HG03571 (cell line): ENCODE measurements around the gene TIMM23B.
"Not testable (repeated sequence)": the region's sequence is repeated elsewhere in the genome, so short reads cannot be mapped to it uniquely, and the experiment has no call there.

Source experiments
- ATAC-seq: cut with Tn5 transposase; IDR thresholded peaks from one replicate; pipeline ENCODE4 v1.9.1; 2021; ENCODE audit not compliant: unreplicated experiment

The TIMM23B gene

DNA sequence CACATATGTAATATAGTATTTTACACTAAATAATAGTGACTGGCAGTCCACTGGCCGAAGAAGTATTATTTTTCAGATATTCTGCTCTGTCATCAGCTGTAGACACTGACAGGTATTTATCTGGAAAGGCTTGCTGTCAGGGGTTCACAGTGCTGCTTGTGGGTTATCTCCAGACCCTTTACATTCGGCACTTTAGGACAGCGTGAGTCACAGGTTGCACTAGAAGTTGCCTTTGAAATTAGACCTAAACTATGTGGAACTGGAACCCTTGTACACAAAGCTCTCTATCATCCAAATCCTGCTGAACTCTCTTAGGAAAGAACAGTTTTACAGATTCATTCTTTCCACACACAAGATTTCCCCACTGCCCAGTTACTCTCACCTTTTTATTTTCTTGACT is 30.2 kb downstream of the TIMM23B start:
- ATAC-seq: not testable (repeated sequence)

DNA sequence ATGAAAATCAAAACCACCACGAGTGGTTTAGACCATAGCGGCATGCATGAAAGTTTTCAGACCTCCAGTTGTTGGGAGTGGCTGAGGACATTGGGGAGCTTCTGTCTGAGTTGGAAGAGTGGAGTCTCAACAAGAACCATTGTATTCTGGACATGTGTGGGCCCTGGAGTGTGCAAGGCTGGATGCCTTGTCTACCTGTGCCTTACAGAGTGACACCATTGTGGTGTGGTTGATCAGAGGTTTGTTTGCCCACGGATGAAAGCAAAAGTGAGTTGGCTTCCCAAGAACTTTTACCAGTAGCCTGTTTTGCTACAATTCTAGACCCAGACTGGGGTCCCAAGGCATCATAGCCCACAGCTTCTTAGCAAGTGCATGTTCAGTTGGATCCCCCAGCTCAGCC is 35.9 kb downstream of the TIMM23B start:
- not testable (repeated sequence) for ATAC-seq

DNA sequence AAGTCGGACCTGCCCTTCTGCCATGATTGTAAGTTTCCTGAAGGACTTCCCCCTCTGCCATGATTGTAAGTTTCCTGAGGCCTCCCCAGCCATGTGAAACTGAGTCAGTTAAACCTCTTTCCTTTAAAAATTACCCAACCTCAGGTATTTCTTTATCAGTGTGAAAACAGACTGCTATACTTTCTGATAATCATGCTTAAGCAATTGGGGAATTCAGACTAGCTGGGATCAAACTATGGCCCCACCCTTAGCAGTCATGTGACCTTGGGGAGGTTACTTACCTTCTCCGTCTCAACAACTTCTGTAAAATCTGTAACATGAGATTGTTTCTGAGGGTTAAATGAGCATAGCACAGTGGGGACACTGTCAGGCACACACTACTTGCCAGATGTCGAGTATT is 45.4 kb downstream of the TIMM23B start:
- ATAC-seq: not testable (repeated sequence)

DNA sequence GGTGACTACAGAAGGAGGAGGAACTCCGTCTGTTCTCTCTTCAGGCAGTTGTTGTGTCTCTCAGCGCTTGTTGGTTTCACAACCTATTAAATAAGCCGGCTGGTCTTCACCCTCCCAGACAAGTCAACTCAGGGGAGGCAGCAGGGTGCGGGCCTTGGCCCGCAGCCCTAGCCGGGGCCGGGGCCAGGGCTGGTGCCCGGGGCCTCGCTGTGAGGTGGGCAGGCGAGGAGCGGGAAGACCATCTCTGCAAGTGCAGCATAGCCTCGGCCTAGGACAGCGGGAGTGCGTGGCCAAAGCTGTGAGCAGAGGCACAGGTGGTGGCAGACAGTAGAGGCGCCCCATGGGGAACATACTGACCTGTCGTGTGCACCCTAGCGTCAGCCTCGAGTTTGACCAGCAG is 46.5 kb downstream of the TIMM23B start, which contains the start of gene AGAP6:
Gene AGAP6 (plus strand): TSS at position 31 of the 400 bp plus-strand sequence. CDS start 310 bp downstream, at position 341.
- not testable (repeated sequence) for ATAC-seq

DNA sequence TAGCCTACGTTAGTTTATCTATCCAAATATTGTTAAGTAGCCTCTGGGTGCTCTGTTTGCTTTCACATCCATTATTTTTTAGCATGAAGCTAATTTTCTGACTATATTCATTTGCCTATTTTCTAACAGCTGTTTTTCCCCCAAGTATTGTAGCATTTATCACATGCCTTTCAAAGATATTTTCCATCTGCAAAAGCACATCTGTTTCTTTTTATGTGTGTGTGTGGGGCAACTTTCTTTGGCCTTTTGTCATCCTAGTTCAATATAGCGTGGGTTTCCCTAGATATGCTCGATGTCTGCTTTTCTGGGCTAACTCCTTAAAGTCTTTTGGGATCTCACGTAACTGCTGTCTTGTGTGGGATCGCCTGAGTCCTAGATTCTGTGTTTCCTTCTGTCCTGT is 53.5 kb downstream of the TIMM23B start:
- not testable (repeated sequence) for ATAC-seq

DNA sequence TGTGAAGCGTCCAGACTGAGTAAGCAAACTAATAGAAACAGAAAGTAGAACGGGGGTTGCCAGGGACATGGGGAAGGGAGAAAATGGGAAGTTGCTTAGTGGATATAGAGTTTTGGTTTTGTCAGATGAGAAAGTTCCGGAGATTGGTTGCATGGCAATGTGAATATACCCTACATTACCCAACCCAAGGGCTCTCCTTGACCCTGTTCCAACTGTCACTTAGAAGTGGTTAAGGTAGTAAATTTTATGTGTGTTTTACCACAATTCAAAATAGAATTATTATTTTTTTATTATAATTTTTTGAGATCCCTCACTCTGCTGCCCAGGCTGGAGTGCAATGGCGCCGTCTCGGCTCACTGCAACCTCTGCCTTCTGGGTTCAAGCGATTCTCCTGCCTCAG is 72.2 kb downstream of the TIMM23B start:
- not testable (repeated sequence) for ATAC-seq

DNA sequence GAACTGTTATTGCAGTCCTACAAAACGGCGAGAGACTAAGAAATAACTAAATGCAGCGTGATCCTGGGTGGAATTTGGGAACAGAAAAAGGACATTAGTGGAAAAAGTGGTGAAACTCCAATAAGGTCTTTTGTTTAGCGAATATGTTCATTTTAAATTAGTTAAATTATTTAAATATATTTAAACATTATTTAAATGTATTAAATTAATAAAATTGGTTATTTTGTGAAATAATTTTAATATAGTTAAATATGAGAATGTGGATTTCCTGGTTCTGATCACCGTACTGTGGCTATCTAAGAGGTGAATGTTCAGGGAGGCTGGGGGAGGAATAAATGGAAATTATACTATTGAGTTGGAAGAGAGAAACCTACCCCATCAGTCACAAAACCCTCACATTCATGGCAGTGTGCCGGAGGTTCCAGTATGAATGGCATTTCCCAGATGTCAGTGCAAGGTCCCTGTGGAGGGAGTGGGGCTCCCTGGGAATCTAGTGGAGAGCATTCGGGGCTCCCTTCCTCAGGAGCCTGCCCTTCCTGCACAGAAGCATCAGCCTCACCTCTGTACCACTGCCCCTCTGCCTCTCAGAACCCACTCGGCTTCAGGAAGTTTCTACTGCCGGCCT is 73.9 kb downstream of the TIMM23B start:
- ATAC-seq: not testable (repeated sequence)

DNA sequence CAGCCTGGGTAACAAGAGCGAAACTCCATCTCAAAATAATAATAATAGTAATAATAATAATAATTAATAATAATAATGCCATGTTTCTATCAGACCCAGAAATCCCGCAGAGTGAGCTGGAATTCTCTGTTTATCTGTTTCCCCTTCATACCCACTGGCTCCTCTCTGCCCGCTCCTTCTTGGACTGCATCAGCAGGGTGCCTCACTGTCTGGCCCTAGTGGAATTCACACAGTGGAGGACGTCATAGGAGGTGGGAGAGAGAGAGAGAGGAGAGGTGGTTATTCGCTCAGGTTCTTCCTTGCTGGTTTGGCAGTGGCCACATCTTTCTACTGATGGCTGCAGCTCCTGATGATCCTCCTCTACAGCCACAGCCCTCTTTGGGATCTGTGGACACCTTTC is 75.1 kb downstream of the TIMM23B start:
- ATAC-seq: not testable (repeated sequence)

DNA sequence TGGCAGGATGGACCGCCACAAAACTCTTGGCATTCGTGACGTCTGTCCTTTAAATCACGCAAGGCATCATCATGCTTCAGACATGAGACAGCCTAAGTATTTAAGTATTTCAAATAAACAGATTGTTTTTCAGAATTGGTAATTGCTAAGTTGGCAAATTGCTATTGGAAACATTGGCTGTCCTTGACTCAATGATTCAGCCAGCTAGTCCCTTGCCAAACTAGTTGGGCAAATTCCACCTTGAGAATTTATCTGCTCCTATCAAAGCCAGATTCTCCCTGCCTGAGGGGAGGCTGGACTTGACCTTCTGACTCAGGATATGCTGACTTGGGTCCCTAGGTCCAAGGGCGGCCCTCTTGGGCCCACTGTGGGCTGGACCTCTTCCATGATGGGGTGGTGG is 75.8 kb downstream of the TIMM23B start:
- ATAC-seq: not testable (repeated sequence)

DNA sequence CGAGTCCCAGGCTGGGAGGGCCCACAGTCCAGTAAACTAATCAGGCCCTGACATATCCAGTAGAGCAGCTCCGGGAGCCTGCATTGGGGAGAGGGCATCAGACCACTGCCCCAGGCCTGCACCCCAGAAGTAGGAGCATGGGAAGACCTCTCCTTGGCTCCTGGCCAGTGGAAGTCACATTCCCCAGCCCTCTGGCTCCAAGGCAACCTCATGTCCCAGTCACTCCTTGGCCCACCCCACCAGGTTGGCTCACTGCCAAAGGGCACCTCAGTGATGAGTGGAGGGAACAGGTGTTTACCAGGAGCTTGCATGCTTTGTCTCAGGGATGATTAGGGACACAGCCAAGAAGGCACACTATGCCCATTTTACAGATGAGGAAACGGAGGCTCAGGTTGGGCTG is 77.4 kb downstream of the TIMM23B start:
- ATAC-seq: not testable (repeated sequence)

DNA sequence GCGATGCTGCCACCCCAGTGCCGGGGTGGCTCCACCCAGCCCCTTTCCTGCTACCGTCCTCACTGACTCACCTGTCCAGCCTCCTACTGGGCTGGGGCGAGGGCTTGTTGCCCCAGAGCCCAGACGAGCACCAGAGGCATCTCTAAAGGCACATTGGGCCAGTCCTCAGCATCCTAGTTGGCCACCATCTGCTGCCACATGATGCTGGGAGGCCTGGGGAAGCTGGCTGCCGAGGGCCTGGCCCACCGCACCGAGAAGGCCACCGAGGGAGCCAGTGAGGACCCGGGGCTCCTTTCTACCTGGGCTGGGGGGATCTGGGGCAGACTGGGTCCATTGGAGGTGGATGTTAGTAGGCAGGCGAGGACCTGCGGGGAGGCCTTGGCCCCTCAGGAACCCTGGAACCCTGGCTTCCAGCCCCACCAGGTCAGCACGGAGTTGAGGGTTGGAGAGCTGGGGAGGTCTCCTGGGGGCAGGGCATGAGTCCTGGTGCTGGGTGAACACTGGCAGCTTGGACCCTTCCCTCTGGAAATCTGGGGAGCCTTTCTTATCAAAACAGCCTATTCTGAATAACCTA is 78.7 kb downstream of the TIMM23B start:
- not testable (repeated sequence) for ATAC-seq

DNA sequence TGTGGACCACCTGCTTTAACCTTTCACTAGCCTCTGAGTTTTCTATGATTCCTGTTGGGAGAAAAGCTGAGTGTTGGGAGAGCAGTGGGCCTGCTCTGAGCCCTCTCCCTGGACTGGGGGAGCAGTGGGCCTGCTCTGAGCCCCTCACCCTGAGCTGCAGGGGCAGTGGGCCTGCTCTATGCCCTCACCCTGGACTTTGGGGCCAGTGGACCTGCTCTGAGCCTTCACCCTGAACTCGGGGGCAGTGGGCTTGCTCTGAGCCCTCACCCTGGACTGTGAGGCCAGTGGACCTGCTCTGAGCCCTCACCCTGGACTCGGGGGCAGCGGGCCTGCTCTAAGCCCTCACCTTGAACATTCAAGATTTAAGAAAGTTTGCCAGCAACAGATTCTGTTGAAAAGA is 79.8 kb downstream of the TIMM23B start:
- ATAC-seq: no peak
